ENCODE results near the gene NDUFS8. TPM values are rescaled to one million over a fixed set of nuclear protein-coding genes. Genes with fewer than 3 reads are reported as not detected.

Gene NDUFS8
- total and polyA plus RNA-seq, 4 donors: 75.0 to 203 (median 152) TPM

DNA sequence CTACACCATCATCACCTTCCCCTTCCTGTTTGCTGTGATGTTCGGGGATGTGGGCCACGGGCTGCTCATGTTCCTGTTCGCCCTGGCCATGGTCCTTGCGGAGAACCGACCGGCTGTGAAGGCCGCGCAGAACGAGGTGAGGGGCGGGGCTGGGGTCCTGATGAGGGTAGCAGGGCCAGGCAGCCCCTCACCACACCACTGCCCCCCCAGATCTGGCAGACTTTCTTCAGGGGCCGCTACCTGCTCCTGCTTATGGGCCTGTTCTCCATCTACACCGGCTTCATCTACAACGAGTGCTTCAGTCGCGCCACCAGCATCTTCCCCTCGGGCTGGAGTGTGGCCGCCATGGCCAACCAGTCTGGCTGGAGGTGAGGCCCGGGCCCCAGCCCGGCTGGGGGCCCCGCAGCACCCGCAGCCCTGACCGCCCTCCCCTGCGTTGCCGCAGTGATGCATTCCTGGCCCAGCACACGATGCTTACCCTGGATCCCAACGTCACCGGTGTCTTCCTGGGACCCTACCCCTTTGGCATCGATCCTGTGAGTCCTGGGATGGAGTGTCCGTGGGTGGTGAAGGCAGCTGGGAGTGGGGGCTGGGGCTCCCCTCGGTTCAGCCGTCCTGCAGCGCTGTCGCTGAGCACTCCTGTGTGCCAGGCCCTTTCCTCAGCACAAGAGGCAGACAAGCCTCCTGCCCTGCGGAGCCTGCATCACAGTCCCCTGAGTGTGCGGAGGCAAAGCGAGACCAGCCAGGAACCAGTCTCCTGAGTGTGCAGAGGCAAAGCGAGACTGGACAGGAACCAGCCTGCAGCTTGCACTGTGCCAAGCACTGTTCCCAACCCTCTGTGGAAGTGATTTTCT, 17.2 kb downstream of the NDUFS8 start:
- 77% methylated on average over 35 of the region's 37 CpGs for WGBS (ENCODE audit: insufficient coverage)
- Histone ChIP-seq H3K4me3 (ENCODE audit: low read depth, low read length) (no peak overlapping the region), H3K9me3 (ENCODE audit: control insufficient read depth, insufficient read depth, low read length) (no peaks in the 10 kb centered on the region), H3K4me1 (ENCODE audit: control insufficient read depth, insufficient read depth, low read length) (peaks cover 24% of the 10 kb centered on the region), H3K27ac (ENCODE audit: low read depth, low read length) (no peak overlapping the region), H3K27me3 (ENCODE audit: control insufficient read depth, insufficient read depth, low read length) (no peaks in the 10 kb centered on the region), H3K36me3 (ENCODE audit: control insufficient read depth, insufficient read depth, low read length) (peaks cover 61% of the 10 kb centered on the region)
- no peak for DNase-seq (ENCODE audit: low read depth in 4 of 6, low spot score in 6 of 6)

DNA sequence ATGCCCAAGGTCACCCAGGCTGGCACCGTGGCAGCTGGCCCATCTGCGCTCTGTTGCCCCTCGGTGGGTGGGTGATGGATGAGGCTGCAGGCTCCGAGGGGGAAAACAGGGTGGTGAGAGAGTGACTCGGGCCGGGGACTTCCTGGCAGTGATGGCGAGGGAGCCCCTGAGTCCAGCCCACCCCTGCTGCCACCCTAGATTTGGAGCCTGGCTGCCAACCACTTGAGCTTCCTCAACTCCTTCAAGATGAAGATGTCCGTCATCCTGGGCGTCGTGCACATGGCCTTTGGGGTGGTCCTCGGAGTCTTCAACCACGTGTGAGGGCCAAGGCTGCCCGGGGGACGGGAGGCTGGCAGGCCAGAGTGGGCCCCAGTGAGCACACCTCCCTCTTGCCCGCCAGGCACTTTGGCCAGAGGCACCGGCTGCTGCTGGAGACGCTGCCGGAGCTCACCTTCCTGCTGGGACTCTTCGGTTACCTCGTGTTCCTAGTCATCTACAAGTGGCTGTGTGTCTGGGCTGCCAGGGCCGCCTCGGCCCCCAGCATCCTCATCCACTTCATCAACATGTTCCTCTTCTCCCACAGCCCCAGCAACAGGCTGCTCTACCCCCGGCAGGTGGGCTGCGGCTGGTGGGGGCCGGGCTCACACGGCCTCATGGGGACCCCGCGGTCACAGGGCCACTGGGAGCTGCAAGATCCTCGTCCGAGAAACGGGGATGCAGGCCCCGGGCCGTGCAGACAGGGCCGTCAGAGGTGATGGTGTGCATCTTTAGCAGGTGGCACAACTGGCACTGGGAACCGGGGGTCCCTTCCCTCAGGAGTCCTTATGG, 18.4 kb downstream of the NDUFS8 start:
- peaks cover 24% of the 10 kb centered on the region for H3K4me1 ChIP-seq (ENCODE audit: control insufficient read depth, insufficient read depth, low read length)
- H3K9me3 ChIP-seq (ENCODE audit: control insufficient read depth, insufficient read depth, low read length): no peaks in the 10 kb centered on the region
- H3K36me3 ChIP-seq (ENCODE audit: control insufficient read depth, insufficient read depth, low read length): peaks cover 60% of the 10 kb centered on the region
- no peak overlapping the region for H3K27ac ChIP-seq (ENCODE audit: low read depth, low read length)
- H3K4me3 ChIP-seq (ENCODE audit: low read depth, low read length): no peak overlapping the region
- WGBS (ENCODE audit: insufficient coverage): 83% methylated on average over 35 of the region's 35 CpGs
- DNase-seq (ENCODE audit: low read depth in 4 of 6, low spot score in 6 of 6): no peak
- no peaks in the 10 kb centered on the region for H3K27me3 ChIP-seq (ENCODE audit: control insufficient read depth, insufficient read depth, low read length)

DNA sequence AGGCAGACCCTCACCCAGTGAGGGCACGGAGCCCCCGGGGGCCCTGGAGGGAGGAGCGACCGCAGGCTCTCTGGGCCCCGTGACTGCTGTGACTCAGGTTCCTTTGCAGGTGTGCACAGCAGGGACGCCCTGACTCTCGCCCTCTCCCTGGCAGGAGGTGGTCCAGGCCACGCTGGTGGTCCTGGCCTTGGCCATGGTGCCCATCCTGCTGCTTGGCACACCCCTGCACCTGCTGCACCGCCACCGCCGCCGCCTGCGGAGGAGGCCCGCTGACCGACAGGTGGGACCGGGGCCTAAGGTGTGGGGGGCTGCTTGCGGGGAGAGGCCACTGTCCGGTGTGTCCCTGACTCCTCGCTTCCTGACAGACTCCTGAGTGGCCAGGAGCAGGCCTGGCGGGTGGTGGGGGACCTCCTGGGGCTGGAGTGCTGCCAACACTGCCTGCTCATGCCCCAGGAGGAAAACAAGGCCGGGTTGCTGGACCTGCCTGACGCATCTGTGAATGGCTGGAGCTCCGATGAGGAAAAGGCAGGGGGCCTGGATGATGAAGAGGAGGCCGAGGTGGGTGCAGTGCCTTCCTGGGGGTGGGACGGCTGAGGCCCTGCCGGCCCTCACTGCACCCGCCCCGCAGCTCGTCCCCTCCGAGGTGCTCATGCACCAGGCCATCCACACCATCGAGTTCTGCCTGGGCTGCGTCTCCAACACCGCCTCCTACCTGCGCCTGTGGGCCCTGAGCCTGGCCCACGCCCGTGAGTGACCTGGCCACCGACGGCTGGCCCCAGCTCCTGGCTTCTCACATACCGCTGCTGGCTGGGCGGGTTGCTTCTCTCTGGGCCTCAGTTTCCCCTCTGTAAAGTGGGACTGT, 19.3 kb downstream of the NDUFS8 start:
- Histone ChIP-seq H3K4me3 (ENCODE audit: low read depth, low read length) (no peak overlapping the region), H3K27me3 (ENCODE audit: control insufficient read depth, insufficient read depth, low read length) (no peaks in the 10 kb centered on the region), H3K27ac (ENCODE audit: low read depth, low read length) (no peak overlapping the region), H3K4me1 (ENCODE audit: control insufficient read depth, insufficient read depth, low read length) (peaks cover 20% of the 10 kb centered on the region), H3K36me3 (ENCODE audit: control insufficient read depth, insufficient read depth, low read length) (peaks cover 57% of the 10 kb centered on the region), H3K9me3 (ENCODE audit: control insufficient read depth, insufficient read depth, low read length) (no peaks in the 10 kb centered on the region)
- WGBS (ENCODE audit: insufficient coverage): 82% methylated on average over 40 of the region's 40 CpGs
- DNase-seq (ENCODE audit: low read depth in 4 of 6, low spot score in 6 of 6): no peak

DNA sequence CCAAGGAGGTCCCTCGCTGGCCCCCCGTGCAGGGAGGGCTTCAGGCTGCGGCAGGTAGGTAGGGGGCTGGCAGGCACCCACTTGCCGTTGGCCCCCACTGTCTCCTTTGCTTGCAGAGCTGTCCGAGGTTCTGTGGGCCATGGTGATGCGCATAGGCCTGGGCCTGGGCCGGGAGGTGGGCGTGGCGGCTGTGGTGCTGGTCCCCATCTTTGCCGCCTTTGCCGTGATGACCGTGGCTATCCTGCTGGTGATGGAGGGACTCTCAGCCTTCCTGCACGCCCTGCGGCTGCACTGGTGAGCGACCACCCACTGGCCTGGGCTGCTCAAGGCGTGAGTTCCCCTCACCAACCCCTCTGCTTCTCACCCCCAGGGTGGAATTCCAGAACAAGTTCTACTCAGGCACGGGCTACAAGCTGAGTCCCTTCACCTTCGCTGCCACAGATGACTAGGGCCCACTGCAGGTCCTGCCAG, 19.9 kb downstream of the NDUFS8 start:
- Histone ChIP-seq H3K36me3 (ENCODE audit: control insufficient read depth, insufficient read depth, low read length) (peaks cover 61% of the 10 kb centered on the region), H3K27me3 (ENCODE audit: control insufficient read depth, insufficient read depth, low read length) (no peaks in the 10 kb centered on the region)
- 89% methylated on average over 18 of the region's 18 CpGs for WGBS (ENCODE audit: insufficient coverage)

DNA sequence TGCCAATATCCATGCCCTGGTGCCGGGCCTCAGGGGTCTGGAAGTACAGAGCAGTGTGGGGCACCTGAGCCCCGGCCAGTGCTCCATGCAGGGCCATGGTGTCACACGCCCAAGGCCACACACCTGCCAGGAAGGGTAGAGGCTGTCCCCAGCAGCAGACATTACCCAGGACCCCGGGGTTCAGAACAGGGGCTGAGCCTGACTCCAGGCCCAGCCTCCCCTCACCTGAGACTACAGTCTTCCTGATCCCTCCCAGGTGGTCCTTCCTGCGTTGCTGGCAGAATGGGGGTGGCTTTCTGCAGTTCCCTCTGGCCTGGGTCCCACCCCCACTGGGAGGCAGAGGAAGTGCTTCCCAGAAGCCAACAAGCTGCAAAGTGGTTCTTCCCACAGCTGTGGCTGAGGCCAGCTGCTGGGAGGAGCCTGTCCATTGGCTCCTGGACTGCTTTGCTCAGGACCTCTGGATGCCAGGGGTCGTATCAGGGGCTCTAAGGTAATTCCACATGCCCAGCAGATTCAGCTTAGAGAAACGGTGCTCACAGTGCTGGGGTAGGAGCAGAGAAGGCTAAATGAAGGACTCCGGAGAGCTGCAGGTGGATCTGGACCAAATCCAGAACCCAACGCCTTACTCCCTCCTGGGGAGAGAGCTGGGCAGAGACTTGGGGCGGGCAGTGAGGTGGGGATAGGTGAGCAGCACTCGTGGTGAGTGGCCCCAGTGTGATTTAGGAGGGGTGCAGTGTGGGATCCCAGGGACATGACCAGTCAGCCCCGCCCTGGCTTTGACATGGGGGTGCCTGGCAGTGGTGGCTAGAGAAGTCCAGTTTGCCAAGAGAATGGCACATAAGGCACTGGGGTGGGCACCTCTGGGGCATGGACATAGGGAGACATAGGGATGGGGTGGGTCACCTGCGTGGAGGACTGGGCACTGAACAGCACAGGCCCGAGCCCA, 21.0 kb downstream of the NDUFS8 start:
- peaks cover 20% of the 10 kb centered on the region for H3K4me1 ChIP-seq (ENCODE audit: control insufficient read depth, insufficient read depth, low read length)
- no peak overlapping the region for H3K27ac ChIP-seq (ENCODE audit: low read depth, low read length)
- no peak overlapping the region for H3K4me3 ChIP-seq (ENCODE audit: low read depth, low read length)
- 75% methylated on average over 10 of the region's 14 CpGs for WGBS (ENCODE audit: insufficient coverage)
- no peaks in the 10 kb centered on the region for H3K27me3 ChIP-seq (ENCODE audit: control insufficient read depth, insufficient read depth, low read length)
- peaks cover 64% of the 10 kb centered on the region for H3K36me3 ChIP-seq (ENCODE audit: control insufficient read depth, insufficient read depth, low read length)
- H3K9me3 ChIP-seq (ENCODE audit: control insufficient read depth, insufficient read depth, low read length): no peaks in the 10 kb centered on the region
- no peak for DNase-seq (ENCODE audit: low read depth in 4 of 6, low spot score in 6 of 6)

More for the DNA sequence above, 19.9 kb downstream of the NDUFS8 start:
- no peak overlapping the region for H3K4me3 ChIP-seq (ENCODE audit: low read depth, low read length)
- H3K27ac ChIP-seq (ENCODE audit: low read depth, low read length): no peak overlapping the region
- H3K9me3 ChIP-seq (ENCODE audit: control insufficient read depth, insufficient read depth, low read length): no peaks in the 10 kb centered on the region
- no peak for DNase-seq (ENCODE audit: low read depth in 4 of 6, low spot score in 6 of 6)
- peaks cover 20% of the 10 kb centered on the region for H3K4me1 ChIP-seq (ENCODE audit: control insufficient read depth, insufficient read depth, low read length)

DNA sequence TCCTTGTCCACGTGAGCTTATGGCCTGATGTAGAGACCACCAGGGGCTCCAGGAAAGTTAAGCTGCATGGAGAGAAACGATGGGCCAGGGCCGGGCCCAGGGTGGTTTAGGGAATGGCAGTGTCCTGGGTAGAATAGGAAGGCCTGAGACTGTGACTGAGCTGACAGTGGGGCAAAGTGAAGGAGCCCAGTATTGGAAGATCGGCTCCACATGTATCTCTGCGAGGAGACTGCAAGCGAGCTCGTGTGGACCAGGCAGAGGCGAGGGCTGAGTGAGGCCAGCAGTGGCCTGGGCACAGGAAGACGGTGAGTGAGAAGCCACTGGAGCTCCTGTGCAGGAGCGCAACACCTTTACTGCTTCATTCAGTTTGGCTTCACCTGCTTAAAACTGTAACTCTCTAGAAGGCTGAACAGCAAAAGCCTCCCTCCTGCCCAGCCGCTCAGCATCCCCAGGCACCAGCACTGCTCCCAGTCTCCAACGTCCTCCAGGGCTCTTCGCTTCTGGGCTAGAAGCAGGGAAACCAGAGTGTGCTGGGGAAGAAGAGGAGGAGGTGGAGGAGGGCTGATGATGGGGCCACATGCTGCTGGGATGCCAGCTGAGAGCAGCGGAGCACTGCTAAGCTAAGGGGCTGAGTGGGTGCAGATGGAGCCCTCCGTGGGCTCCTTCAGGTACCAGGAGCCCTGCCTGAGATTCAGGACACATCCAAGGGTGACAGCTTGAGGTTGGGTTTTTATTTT, 21.8 kb downstream of the NDUFS8 start:
- Histone ChIP-seq H3K9me3 (ENCODE audit: control insufficient read depth, insufficient read depth, low read length) (no peaks in the 10 kb centered on the region), H3K27me3 (ENCODE audit: control insufficient read depth, insufficient read depth, low read length) (no peaks in the 10 kb centered on the region), H3K4me1 (ENCODE audit: control insufficient read depth, insufficient read depth, low read length) (peaks cover 19% of the 10 kb centered on the region), H3K36me3 (ENCODE audit: control insufficient read depth, insufficient read depth, low read length) (peaks cover 62% of the 10 kb centered on the region), H3K4me3 (ENCODE audit: low read depth, low read length) (no peak overlapping the region), H3K27ac (ENCODE audit: low read depth, low read length) (no peak overlapping the region)
- 87% methylated on average over 13 of the region's 15 CpGs for WGBS (ENCODE audit: insufficient coverage)
- DNase-seq (ENCODE audit: low read depth in 4 of 6, low spot score in 6 of 6): no peak

DNA sequence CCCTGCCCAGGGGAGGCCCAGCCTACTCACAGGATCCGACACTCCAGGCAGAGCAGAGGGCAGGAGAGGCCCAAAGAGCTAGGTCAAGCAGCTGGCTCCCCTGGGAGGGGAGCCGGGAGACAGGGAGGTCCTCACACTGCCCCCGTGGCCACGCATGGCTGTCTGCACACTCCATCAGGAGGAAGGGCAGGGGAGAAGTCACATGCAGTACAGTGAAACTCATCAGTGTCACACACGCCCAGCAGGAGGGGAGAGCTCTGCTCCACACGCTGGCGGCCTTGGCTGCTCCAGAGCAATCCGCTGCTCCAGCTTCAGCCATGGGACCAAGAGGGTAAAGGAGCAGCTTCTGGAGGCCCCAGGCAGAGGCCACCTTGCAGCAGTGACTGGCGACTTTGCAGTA, 22.6 kb downstream of the NDUFS8 start:
- H3K36me3 ChIP-seq (ENCODE audit: control insufficient read depth, insufficient read depth, low read length): peaks cover 62% of the 10 kb centered on the region
- no peak overlapping the region for H3K4me3 ChIP-seq (ENCODE audit: low read depth, low read length)
- no peak for DNase-seq (ENCODE audit: low read depth in 4 of 6, low spot score in 6 of 6)
- no peaks in the 10 kb centered on the region for H3K27me3 ChIP-seq (ENCODE audit: control insufficient read depth, insufficient read depth, low read length)
- H3K27ac ChIP-seq (ENCODE audit: low read depth, low read length): no peak overlapping the region
- no peaks in the 10 kb centered on the region for H3K9me3 ChIP-seq (ENCODE audit: control insufficient read depth, insufficient read depth, low read length)
- 73% methylated on average over 7 of the region's 9 CpGs for WGBS (ENCODE audit: insufficient coverage)
- peaks cover 12% of the 10 kb centered on the region for H3K4me1 ChIP-seq (ENCODE audit: control insufficient read depth, insufficient read depth, low read length)
